Fibroblast of mammary gland (primary cell): ENCODE measurements around the gene SPATA17.
A peak's percentile ranks its signal among the peaks of the same experiment; 100 is the strongest.

Source experiments
- DNase-seq: peaks from one replicate; pipeline ENCODE4 v3.0.0-alpha.2; 2010; ENCODE audit warnings: low read depth
- H3K4me3 ChIP-seq: 2 replicates; pipeline ENCODE4 v1.5.1; 2011; ENCODE audit warnings: low read depth, mild to moderate bottlenecking, low read length, moderate library complexity; ENCODE audit not compliant: control insufficient read depth
- CTCF ChIP-seq: conservative IDR thresholded peaks from 2 replicates; pipeline ENCODE4 v1.5.1; 2011; ENCODE audit warnings: low read depth, low read length, inconsistent platforms; ENCODE audit not compliant: control insufficient read depth, insufficient read depth

SPATA17 gene

DNA sequence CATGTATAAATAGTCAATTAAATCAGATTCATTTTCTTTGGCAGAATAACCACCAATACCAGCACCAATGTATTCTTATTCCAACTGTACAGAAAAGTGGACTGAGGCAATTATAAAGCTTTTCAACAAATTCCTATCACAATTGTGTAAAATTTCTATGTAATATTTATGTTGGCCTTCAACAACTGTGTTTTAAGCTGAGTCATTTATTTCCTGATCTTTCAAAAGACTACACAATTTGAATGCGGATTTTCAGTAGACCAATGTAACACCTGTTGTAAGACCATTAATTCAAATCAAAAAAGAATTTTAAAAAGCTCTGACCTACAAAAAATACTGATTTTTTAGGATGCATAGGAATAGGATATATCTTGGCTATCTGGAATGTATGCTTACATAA, 25.8 kb upstream of the SPATA17 start:
- no peak for DNase-seq
- H3K4me3 ChIP-seq, result no peak overlapping the region
- TF ChIP-seq CTCF, result no peak

DNA sequence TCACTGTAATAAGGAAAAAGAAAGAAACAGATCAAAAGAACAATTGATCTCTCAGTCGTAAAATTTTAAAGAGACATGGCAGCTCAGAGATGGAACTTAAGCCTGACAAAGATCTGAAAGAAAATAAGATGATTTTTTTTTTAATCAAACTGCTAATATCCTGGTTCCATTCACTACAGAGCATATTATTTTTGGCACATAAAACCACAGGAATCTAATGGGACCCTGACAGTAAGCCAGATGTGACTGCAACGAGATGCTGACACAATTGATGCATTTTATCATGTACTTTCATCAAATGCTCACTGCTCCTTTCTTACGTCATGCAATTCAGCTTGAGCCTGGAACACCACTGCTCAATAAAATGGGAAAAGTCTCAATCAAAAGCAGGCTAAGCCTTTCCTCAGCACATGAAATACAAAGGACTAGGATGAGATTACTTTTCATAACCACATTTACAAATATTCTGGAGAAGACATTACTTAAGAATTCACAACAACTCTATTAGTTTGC, 16.9 kb upstream of the SPATA17 start:
- DNase-seq, result peak; percentile 23
- no peak overlapping the region for H3K4me3 ChIP-seq
- TF ChIP-seq CTCF, result no peak

DNA sequence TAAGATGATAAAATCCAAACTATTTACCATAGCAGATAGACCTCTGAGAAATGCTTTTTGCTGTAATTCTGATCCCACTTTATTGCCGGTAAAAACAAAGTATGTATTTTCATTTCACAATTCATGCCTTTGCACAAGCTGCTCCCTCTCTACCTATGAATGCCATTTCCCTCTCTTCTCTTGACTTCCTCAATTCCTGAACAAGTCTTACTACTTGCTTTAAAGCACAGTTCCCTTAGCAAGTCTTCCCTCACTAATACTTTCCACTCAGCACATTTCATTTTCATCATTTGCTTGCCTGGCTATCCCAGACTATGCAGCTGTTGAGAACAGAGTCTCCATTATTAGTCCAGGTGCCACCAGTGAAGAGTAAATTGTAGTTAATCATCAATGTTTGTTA, 14.0 kb upstream of the SPATA17 start:
- TF ChIP-seq CTCF, result no peak
- no peak overlapping the region for H3K4me3 ChIP-seq
- DNase-seq, result no peak

DNA sequence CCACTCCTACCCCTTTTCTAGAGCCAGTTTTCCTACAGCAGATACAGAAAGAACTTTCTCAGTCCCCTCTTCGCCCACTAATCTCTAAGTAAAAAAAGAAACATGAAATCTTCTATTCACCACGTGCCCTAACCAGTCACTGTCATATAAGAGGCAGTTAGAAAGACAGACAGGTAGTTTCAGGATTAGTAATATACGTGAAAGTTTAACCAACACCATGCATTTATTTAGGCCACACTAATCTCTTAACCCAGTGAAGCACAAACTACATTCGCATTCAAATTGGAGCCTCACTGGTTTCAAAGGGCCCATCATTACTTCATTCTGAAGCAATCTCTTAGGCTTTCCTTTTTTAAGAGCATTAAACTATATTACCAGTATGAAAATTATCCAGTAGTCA, 10.3 kb upstream of the SPATA17 start:
- no peak for TF ChIP-seq CTCF
- H3K4me3 ChIP-seq, result no peak overlapping the region
- DNase-seq, result no peak

GRCh38 chr1:217622042-217622441, 9.1 kb upstream of the SPATA17 start:
- no peak overlapping the region for H3K4me3 ChIP-seq
- no peak for TF ChIP-seq CTCF
- no peak for DNase-seq

GRCh38 chr1:217626321-217626720, 4.8 kb upstream of the SPATA17 start:
- DNase-seq, result no peak
- TF ChIP-seq CTCF, result no peak
- no peak overlapping the region for H3K4me3 ChIP-seq

- no peak overlapping the region for H3K4me3 ChIP-seq
- DNase-seq, result no peak
- no peak for TF ChIP-seq CTCF
Measured at GRCh38 chr1:217627431-217627830, 3.7 kb upstream of the SPATA17 start.
